HG03060 (cell line): ENCODE measurements around the gene DTWD2.

Source experiments
- ATAC-seq: cut with Tn5 transposase; IDR thresholded peaks from one replicate; pipeline ENCODE4 v1.9.1; 2021; ENCODE audit warnings: low read depth, moderate number of reproducible peaks; ENCODE audit not compliant: unreplicated experiment

DTWD2 gene, protein sequence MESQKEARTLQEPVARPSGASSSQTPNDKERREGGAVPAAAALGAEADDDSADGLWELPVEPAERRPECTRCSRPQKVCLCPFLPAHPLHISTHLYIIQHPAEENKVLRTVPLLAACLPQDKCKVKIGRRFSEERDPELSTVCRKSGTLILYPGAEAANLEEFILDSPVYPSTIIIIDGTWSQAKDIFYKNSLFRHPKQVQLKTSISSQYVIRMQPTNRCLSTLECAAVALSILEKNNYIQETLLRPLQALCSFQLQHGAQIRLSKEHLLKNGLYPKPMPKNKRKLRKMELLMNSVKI

DNA sequence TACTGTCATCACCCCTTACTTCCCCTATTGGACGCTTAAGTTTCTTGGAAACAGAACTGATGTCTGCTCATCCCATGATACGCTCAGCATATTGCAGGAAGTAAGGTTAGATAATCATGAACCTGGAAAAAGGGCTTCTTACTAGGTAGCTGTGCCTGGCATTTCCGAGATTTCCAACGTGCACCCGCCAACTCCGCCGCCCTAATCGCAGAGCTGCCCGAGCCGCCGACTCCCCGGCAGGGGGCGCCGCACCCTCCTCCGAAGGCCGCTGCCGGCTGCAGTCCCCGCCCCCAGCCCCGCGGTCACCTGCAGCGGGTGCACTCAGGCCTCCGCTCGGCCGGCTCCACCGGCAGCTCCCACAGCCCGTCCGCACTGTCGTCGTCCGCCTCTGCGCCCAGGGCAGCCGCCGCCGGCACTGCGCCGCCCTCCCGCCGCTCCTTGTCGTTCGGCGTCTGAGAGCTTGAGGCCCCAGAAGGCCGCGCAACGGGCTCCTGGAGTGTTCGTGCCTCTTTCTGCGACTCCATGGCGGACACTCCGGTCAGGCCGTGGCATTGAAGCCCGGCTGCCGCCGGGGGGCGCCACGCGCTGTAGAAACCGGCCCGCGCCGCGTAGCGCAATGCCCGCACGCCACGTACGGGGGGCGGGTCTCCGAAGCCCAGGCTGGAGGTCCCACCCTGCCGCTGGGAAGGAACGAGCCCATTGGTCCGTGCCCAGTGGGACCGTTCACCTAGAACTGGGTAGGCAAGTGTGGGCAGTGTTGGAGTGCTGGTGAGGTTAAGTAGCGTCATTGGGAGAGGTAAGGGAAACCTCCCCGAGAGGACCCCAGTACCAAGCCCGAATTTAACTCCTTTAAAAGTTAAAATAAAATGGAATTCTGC is at the start of gene DTWD2:
Gene DTWD2, minus strand, starts transcription at position 560 of the 878 bp plus-strand sequence. Its CDS starts 36 bp downstream, at position 524.
- ATAC-seq = peak; percentile 83

DNA sequence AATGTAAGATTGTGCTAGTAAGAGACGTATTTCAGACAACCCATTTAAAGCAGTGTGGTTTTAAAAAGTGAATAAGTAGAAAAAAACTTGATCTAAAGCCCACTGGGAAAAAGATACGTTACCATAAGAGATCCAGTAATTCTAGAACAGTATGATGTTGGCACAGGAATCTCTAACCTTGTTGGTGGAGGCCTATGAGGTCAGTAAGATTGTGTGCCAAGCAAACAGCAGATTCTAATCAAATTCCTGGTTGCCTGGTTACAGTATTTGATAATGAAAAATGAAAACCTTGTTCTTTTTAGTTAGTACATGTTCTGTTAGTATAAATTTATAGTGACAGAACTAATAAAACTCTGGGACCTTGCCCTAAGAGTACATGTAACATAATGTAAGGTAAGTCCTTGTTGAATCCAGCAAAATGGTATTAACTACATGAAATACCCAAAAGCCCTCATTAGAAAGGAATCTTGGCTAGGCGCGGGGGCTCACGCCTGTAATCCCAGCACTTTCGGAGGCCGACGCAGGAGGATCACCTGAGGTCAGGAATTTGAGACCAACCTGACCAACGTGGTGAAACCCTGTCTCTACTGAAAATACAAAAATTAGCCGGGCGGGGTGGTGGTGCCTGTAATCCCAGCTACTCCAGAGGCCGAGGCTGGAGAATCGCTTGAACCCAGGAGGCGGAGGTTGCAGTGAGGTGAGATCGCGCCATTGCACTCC is 49.3 kb upstream of the DTWD2 start:
- no peak for ATAC-seq

DNA sequence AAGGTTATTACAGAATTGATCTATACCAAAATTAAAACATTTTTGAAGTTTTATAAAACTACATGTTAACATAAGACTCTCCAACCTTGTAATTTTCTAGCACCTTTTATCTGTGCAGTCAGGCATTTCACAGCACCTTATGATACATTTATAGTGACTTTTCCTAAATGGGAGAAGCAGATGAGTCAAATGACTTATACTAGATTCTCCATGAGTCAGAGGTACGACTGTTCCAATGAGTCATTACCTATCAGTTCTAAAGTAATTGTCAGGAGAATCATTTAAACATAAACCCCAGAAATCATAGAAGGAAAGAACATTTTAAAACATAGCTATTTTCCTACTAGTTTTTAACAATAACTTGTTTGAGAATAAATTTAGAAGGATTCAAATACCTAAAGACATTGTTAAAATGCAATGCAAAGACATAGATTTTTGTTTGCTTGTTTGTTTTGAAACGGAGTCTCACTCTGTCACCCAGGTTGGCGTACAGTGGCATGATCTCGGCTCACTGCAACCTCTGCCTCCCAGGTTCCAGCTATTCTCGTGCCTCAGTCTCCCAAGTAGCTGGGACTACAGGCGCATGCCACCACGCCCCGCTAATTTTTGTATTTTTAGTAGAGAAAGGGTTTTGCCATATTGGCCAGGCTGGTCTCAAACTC is 47.9 kb upstream of the DTWD2 start:
- ATAC-seq = no peak

DNA sequence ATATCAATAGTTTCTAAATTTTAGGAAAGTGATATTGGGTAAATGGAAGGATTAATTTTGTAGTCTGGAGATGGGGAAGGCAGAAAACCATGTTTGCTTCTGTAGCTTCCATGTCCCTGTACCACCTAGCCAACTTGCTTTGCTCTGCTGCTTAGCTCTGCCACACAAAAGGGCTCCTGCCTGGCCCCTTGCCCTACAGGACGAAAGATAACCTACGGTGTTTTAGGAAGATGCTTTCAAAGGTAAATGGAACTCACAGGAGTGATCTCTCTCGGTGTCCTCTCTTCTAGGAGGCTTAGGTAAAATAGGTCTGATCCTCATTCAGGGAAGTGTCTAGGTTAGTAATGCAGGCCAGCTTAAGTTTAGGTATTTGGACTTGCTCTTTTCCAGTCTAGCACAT is 44.8 kb upstream of the DTWD2 start:
- ATAC-seq = no peak

DNA sequence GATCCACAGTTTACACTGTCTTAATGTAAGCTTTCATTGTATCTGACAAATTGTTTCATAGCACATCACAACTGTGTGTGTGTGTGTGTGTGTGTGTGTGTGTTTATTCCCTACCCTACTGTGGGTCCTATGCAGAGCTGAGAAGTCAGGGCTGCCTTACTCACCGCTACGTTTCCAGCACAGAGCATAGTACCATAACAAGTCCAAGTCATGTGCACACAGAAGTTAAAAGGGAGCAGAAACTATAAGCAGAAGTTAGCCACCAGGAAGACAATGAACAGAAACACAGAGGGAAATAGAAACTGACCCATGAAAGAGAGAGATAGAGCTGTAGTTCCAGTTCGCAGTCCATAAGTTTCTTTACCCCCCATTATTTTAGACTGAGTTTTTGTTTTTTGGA is 44.3 kb upstream of the DTWD2 start:
- no peak for ATAC-seq

DNA sequence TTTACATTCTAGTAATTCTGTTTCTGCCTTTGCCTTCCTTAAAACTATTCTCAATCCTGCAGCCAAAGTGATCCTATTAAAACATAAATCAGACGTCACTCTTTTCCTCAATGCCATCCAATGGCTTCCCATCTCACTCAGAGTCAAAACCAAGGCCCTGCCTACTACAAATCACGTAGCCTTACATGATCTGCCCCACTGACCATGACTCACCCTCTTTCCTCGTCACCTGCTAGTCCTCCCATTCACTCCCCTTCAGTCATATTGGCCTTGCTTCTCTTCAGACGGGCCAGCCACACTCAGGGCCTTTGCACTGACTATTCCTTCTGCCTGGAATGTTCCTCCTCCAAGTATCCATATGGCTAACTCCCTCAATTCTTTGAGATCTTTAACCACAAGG is 43.6 kb upstream of the DTWD2 start:
- ATAC-seq = peak; percentile 63

DNA sequence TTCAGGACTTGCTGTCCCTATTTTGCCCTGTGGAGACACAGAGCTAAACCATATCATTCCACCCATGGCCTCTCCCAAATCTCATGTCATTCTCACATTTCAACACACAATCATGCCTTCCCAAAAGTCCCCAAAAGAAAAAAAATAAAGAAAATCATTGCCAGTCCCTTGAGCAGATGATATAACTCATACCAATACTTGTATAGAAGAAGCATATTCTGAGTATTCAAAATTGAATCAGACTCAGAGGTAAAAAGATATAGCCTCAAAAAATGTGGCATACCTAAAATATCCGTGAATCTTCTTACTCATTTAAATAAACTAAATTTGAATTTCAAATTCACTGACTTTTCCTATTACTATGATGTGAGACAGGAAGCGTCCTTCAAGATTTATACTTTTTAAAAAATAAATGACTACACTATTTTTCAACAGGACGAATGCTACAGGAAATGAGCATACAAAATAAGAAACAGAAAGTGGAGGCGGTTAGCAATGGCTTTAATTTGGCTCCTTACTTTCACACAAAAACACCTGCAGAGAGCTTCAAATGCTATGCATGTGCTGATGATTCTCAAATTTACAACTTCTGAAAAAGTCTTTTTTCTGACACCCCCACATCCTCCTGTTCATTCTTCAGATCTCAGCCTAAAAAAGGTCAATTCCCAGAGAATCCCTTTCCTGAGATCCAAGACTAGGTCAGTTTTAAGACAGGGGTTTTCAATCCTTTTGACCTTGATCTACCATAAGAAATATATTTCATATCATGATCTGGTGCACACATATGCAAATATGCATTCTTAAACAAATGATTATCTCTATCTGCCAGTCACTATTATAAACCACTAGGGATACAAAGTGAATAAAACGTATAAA is 42.9 kb upstream of the DTWD2 start:
- peak; percentile 57 for ATAC-seq

DNA sequence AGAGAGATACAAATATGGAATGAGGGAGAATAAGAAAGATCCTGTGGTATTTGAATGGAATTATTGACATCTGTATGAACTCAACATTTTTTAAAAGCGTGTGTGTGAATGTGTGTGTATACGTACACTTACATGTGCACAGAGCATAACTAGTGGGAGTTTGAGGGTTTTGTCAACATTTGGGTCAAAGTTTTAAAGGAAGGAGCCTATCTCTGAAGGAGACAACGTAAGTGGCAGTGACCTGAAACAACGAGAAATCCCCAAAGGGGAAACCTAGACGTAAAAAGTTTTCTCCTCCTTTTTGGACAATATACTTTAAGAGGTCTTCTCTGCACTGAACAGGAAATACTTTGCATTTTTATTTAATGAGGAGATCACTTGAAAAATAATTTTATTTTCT is 40.2 kb upstream of the DTWD2 start:
- ATAC-seq = no peak

DNA sequence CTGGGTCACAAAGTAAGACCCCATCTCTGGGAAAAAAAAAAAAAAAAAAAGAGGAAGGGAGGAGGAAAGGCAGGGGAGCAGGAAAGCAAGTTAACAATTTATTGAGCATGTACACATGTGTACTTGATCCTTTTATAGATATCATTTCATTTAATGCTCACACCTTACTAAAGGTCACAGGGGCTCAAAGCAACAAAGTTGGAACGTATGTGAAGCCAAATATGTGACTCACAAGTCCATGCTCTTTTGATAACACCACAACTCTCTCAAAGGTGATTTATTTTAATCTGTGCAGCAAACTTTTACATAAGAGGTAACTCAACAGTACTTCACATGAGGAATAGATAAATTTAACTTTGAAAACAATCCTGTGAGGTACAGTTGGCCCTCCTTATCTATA is 34.4 kb upstream of the DTWD2 start:
- no peak for ATAC-seq

DNA sequence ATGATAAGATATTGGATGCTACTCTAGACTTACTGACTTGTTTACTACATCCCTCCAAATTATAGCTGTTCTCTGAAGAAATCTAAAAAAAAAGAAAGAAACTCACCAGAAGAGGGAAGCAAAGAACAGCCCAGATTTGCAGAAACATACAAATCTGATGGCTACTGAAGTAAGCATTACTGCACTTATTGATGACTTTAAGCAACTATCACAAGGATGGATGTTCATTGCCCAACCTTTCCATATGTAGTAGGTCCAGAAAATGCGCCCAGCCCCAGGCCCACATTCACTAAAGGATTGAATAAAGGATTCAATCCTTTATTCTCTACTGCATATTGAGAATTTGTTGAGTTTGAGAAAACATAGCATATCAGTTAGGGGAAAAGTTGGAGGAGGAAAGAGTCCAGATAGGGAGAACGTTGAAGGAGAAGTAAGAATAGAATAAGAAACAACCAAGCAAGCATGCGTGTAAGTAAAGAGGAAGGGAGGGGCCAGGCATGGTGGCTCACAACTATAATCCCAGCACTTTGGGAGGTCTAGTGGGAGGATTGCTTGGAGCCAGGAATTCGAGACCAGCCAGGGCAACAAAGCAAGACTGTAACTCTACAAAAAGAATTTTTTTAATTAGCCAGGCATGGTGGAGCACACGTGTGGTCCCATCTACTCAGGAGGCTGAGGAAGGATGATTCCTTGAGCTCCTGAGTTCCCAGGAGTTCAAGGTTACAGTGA is 33.8 kb upstream of the DTWD2 start:
- ATAC-seq = peak; percentile 46

DNA sequence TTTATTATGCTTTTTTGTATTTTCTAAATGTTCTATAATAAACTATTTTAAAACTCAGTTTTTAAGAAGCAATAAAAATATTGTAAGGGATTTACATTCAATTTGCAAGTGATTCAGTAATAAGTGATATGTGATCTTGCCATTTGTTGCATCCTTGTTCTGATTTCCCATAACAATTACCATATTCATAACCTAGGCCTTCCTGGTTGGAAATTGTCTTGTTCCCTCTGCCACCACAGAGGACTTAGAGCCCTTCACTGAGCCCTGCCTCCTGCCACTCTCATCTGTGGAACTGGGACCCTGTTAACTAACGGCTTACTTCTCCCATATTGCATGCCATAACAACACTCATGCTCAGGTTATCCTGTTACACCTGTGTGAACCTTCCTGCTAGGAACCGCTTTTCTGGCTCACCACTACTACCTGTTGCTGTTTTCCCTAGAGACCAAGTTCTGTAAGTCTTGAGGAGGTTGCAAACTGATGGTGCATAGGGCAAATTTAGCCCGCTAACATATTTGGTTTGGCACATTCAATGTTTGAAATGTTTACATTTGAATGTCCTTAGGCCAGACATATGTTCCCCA is 32.9 kb upstream of the DTWD2 start:
- no peak for ATAC-seq

DNA sequence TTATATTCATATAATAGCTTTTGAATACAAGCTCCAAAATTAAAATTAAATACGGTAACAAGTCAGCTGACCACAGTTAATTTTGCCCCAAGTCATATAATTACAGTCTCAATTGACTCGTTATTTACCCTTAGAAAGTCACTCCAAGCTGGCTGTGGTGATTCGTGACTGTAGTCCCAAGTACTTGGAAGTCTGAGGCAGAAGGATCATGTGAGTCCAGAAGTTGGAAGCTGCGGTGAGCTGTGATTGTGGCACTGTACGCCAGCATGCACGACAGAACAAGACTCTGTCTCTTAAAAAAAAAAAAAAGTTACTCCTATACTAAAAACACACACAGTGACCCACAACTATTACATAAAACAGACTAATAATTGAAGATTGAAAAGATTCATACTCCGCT is 31.6 kb upstream of the DTWD2 start:
- no peak for ATAC-seq

DNA sequence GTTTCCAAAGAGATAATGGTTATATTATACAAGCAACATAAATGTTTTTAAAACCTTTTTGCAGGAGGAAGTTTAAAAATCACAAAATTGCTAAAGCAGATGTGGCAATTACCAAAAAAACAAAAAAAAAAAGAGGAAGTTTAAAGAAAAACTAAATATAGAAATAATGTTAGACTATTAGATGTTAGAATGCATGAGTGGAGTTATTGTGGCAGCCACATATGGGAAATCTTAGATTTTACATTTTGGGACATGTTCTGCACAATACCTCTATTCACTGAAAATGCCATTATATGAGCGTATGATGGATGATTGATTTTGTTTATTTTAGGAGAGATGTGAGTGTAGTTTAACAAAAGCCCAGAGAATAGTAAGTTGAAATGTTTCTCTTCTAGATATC is 31.2 kb upstream of the DTWD2 start:
- no peak for ATAC-seq

DNA sequence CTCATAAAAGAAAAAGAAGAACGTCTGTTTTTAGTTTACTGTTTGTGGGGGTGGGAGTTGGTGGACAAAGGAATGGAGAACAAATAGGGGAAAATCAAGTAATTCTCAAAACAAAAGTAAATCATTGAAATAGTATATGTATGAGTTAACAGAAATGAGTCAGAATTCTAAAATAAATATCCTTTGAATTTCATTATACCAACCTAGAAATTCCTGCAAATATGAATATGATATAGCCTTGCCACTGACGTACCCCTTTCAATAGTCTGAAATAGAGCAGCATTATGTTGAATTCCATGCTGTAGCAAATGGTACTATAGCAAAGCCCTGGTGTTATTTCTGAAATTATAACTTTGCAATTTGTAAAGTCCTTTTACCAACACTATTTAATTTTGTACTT is 29.6 kb upstream of the DTWD2 start:
- ATAC-seq = no peak

DNA sequence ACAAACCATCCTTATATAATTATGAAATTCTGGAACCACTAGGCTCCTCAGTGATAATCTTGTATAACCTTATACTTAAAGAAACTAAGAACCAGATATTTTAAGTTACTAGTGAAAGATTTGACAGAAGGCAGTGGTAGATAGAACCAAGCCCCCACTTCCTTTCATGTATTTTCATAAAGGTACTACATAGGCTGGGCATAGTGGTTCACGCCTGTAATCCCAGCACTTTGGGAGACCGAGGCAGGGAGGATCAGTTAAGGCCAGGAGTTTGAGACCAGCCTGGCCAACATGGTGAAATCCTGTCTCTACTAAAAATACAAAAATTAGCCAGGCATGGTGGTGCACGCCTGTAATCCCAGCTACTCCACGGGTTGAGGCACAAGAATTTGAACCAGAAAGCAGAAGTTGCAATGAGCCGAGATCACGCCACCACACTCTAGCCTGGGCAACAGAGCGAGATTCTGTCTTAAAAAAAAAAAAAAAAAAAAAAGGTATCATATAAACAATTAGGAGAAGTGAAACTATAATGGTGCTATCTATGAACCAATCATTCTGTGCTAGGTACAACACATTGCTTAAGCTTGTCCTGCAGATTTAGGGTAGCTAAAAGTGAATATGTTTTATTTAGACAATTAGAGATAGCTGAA is 27.9 kb upstream of the DTWD2 start:
- ATAC-seq = peak; percentile 88

DNA sequence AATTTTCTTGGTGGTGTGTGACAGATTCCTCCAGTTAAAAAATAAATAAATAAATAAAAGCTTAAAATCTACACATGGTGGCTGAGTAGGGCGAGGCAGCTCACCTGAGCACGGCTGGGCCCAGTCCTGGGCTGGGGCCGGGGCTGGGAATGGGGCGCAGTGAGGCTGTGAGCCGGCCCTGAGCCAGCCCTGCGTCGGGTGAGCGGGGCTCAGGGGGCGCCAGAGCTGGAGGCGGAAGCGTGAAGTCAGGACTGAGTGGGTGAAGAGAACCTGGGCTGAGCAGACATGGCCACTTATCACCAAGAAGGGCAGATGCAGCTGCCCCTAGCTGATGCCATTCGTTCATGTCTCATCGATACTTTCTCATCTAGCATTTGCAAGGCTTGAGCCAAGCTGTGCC is 22.8 kb upstream of the DTWD2 start:
- ATAC-seq = no peak

DNA sequence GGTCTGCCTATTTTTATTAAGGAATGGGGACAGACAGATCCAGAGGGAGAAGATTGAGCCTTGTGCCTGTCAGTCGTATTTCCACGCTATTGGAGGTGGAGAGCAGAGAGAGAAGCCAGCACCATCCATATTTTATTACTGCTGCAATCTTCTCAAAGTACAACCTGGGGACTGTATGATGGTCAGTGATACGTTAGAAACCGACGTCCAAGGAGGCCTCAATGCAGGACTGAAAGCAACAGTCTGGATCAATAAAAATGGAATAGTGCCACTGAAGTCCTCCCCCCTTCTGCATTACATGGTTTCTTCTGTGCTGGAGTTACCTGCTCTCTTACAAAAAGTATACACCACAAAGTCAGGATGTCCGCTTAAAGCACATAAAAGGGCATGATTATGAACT is 21.9 kb upstream of the DTWD2 start:
- ATAC-seq = no peak

DNA sequence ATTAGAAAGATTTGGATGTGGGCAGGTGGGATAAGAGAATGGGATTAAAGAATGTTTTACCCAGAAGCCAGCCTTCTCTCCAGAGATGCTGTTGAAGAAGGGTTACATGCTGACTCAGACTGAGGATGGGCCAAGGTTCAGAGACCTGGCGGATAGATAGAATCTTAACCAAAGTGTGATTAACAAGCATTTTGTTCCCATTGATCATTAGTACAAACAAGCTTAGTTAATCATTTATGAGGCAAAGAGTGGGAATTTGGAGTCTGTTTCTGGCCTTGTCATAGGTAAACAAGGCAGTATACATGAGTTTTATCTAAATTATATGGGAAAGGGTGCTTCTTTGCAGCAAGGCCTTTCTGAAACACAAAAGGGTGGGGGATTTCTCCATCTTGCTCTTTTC is 20.8 kb upstream of the DTWD2 start:
- no peak for ATAC-seq
